GM13977 (cell line): ENCODE results near the gene NAT14.
A peak's percentile ranks its signal among the peaks of the same experiment; 100 is the strongest.

Source experiments
- DNase-seq: peaks from one replicate; pipeline ENCODE4 v3.0.0; 2012; ENCODE audit warnings: low spot score
- CTCF ChIP-seq: IDR thresholded peaks from 2 replicates; pipeline ENCODE4 v1.5.1; 2012; ENCODE audit warnings: mild to moderate bottlenecking, control low read depth; ENCODE audit not compliant: insufficient read depth; ENCODE audit errors: extremely low read depth, missing control alignments
- in situ Hi-C: fragments of 300-500 bp; cut with MboI; formaldehyde crosslinking; loops from one replicate; pipeline ENCODE4 v1.12.0; 2022; ENCODE audit warnings: low sequenced_read_pairs, low pct_unique_long_range_greater_than_20kb, mixed read lengths, inconsistent platforms; ENCODE audit not compliant: unreplicated experiment

Gene NAT14

GRCh38 chr19:55484593-55485438 lies at the start of gene NAT14:
Gene NAT14, plus strand, starts transcription at chr19:55485188. Its CDS starts 521 bp downstream, at chr19:55485709.
- no peak for TF ChIP-seq CTCF
- in situ Hi-C loops: no loop called here
- peak; percentile 97 for DNase-seq

- DNase-seq: no peak
- no peak for TF ChIP-seq CTCF
- in situ Hi-C loops: no loop called here
These were observed 48.1 kb upstream of the NAT14 start for GRCh38 chr19:55436847-55437246.

- no peak for DNase-seq
- TF ChIP-seq CTCF: no peak
- in situ Hi-C loops: no loop called here
These were observed 47.6 kb upstream of the NAT14 start for GRCh38 chr19:55437410-55437809.

- in situ Hi-C loops: no loop called here
- no peak for DNase-seq
- no peak for TF ChIP-seq CTCF
These were observed 45.9 kb upstream of the NAT14 start for GRCh38 chr19:55439052-55439451.

- no peak for TF ChIP-seq CTCF
- peak; percentile 77 for DNase-seq
- in situ Hi-C loops: no loop called here
These were observed 44.4 kb upstream of the NAT14 start for GRCh38 chr19:55440411-55441105.

GRCh38 chr19:55441319-55441691 lies 43.7 kb upstream of the NAT14 start:
- no peak for DNase-seq
- TF ChIP-seq CTCF: no peak
- in situ Hi-C loops: no loop called here
